ENCODE measurements around the gene CCDC91. TPM values are rescaled to one million over a fixed set of nuclear protein-coding genes. Genes with fewer than 3 reads are reported as not detected.

Gene CCDC91
- polyA plus RNA-seq, 2 of the 4 experiments (the other 2 are of a cell fraction), result 26.0 to 48.1 TPM

DNA sequence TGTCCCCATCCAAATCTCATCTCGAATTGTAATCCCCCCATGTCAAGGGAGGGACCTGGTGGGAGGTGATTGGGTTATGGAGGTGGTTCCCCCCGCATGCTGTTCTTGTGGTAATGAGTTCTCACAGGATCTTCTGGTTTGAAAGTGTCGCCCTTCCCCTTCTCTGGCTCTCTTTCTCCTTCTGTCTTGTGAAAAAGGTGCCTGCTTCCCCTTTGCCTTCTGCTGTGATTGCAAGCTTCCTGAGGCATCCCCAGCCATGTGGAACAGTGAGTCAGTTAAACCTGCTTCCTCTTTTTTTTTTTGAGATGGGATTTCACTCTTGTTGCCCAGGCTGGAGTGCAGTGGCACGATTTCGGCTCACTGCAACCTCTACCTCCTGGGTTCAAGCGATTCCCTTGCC is 104.0 kb downstream of the CCDC91 start:
- TF ChIP-seq RCOR1 (IDR thresholded peaks at IDR 0.05; ENCODE audit: low read depth, low read length) (no peak), CBX8 (IDR thresholded peaks at IDR 0.05) (no peak), ZNF302 (CRISPR knock-in tag; IDR thresholded peaks at IDR 0.05) (no peak)
- Histone ChIP-seq H3K4me3 (no peak overlapping the region), H3K27ac (no peak overlapping the region), H3K4me1 (no peaks in the 10 kb centered on the region), H3K9me3 (peaks cover 5% of the 10 kb centered on the region; the same call in 1 of the 3 replicates), H3K4me2 (no peak overlapping the region)
- FAIRE-seq (no peak), DNase-seq (ENCODE audit: low read depth in 1 of 2, low spot score in 1 of 2) (no peak), ATAC-seq (no peak)
- WGBS (ENCODE audit: missing lambda C conversion rate), result 81% methylated on average over 6 of the region's 6 CpGs
- POLR2A ChIA-PET, result no interaction called here
- CTCF ChIA-PET, result no interaction called here

- Histone ChIP-seq H3K9me3 (no peaks in the 10 kb centered on the region), H3K4me2 (no peak overlapping the region), H3K4me1 (no peaks in the 10 kb centered on the region), H3K27ac (no peak overlapping the region), H3K4me3 (no peak overlapping the region)
- FAIRE-seq (no peak), DNase-seq (ENCODE audit: low read depth in 1 of 2, low spot score in 1 of 2) (no peak), ATAC-seq (no peak)
- no peak for TF ChIP-seq MAZ (IDR thresholded peaks at IDR 0.05; ENCODE audit: borderline replicate concordance, low read depth, low read length)
- no peak for TF ChIP-seq RCOR1 (IDR thresholded peaks at IDR 0.05; ENCODE audit: low read depth, low read length)
- TF ChIP-seq KDM1A (IDR thresholded peaks at IDR 0.05; ENCODE audit: low read depth), result no peak
- TF ChIP-seq NR3C1 (IDR thresholded peaks at IDR 0.05), result no peak
- no peak for TF ChIP-seq REST (IDR thresholded peaks at IDR 0.05)
- no peak for TF ChIP-seq CHD2 (IDR thresholded peaks at IDR 0.05; ENCODE audit: low read length, partially characterized antibody)
- TF ChIP-seq CBX8 (IDR thresholded peaks at IDR 0.05), result no peak
- TF ChIP-seq FOSB (CRISPR knock-in tag; IDR thresholded peaks at IDR 0.05), result no peak
- no peak for TF ChIP-seq ZSCAN20 (CRISPR knock-in tag; IDR thresholded peaks at IDR 0.05)
- ChIA-PET POLR2A (no interaction called here), CTCF (no interaction called here)
- WGBS (ENCODE audit: missing lambda C conversion rate), result 87% methylated on average over 2 of the region's 2 CpGs
Observed at GRCh38 chr12:28296287-28296686, 106.0 kb downstream of the CCDC91 start.

GRCh38 chr12:28303192-28303591 is 112.9 kb downstream of the CCDC91 start:
- no peak overlapping the region for H3K4me3 ChIP-seq
- WGBS (ENCODE audit: missing lambda C conversion rate), result 91% methylated on average over 3 of the region's 3 CpGs
- FAIRE-seq (no peak), DNase-seq (ENCODE audit: low read depth in 1 of 2, low spot score in 1 of 2) (no peak), ATAC-seq (no peak)
- CTCF ChIA-PET, result no interaction called here
- H3K4me2 ChIP-seq, result no peak overlapping the region
- H3K27ac ChIP-seq, result no peak overlapping the region
- TF ChIP-seq CEBPB (IDR thresholded peaks at IDR 0.05), result no peak
- no peak for TF ChIP-seq POLR2A (IDR thresholded peaks at IDR 0.05; ENCODE audit: low read length)
- no peak for TF ChIP-seq HOXA7 (CRISPR knock-in tag; IDR thresholded peaks at IDR 0.05)
- TF ChIP-seq, protein P1, sequence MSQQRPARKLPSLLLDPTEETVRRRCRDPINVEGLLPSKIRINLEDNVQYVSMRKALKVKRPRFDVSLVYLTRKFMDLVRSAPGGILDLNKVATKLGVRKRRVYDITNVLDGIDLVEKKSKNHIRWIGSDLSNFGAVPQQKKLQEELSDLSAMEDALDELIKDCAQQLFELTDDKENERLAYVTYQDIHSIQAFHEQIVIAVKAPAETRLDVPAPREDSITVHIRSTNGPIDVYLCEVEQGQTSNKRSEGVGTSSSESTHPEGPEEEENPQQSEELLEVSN (IDR thresholded peaks at IDR 0.05; ENCODE audit: borderline replicate concordance, low read depth), result no peak
- TF ChIP-seq, protein P2, sequence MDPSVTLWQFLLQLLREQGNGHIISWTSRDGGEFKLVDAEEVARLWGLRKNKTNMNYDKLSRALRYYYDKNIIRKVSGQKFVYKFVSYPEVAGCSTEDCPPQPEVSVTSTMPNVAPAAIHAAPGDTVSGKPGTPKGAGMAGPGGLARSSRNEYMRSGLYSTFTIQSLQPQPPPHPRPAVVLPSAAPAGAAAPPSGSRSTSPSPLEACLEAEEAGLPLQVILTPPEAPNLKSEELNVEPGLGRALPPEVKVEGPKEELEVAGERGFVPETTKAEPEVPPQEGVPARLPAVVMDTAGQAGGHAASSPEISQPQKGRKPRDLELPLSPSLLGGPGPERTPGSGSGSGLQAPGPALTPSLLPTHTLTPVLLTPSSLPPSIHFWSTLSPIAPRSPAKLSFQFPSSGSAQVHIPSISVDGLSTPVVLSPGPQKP (IDR thresholded peaks at IDR 0.05; ENCODE audit: low read depth, low read length), result no peak
- TF ChIP-seq, protein P3, sequence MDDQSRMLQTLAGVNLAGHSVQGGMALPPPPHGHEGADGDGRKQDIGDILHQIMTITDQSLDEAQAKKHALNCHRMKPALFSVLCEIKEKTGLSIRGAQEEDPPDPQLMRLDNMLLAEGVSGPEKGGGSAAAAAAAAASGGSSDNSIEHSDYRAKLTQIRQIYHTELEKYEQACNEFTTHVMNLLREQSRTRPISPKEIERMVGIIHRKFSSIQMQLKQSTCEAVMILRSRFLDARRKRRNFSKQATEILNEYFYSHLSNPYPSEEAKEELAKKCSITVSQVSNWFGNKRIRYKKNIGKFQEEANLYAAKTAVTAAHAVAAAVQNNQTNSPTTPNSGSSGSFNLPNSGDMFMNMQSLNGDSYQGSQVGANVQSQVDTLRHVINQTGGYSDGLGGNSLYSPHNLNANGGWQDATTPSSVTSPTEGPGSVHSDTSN (IDR thresholded peaks at IDR 0.05), result no peak
- TF ChIP-seq JUN (IDR thresholded peaks at IDR 0.05), result no peak
- TF ChIP-seq RNF2 (IDR thresholded peaks at IDR 0.05; ENCODE audit: borderline replicate concordance, low read depth), result no peak
- no peak for TF ChIP-seq RFX5 (IDR thresholded peaks at IDR 0.05)
- no peak for TF ChIP-seq NFE2L2 (conservative IDR thresholded peaks at IDR 0.05; ENCODE audit: low read length)
- TF ChIP-seq GATA3 (IDR thresholded peaks at IDR 0.05; ENCODE audit: borderline replicate concordance), result no peak
- TF ChIP-seq CHD4 (IDR thresholded peaks at IDR 0.05; ENCODE audit: borderline replicate concordance), result no peak
- no peak for TF ChIP-seq MAZ (IDR thresholded peaks at IDR 0.05; ENCODE audit: borderline replicate concordance, low read depth, low read length)
- TF ChIP-seq KDM1A (IDR thresholded peaks at IDR 0.05; ENCODE audit: low read depth), result no peak
- TF ChIP-seq, protein P4, sequence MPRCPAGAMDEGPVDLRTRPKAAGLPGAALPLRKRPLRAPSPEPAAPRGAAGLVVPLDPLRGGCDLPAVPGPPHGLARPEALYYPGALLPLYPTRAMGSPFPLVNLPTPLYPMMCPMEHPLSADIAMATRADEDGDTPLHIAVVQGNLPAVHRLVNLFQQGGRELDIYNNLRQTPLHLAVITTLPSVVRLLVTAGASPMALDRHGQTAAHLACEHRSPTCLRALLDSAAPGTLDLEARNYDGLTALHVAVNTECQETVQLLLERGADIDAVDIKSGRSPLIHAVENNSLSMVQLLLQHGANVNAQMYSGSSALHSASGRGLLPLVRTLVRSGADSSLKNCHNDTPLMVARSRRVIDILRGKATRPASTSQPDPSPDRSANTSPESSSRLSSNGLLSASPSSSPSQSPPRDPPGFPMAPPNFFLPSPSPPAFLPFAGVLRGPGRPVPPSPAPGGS (IDR thresholded peaks at IDR 0.05), result no peak
- no peak for TF ChIP-seq SMC3 (IDR thresholded peaks at IDR 0.05)
- no peak for TF ChIP-seq NPAS2 (CRISPR knock-in tag; IDR thresholded peaks at IDR 0.05; ENCODE audit: borderline replicate concordance)
- TF ChIP-seq HEYL (CRISPR knock-in tag; IDR thresholded peaks at IDR 0.05), result no peak
- no peak for TF ChIP-seq MYC (IDR thresholded peaks at IDR 0.05; ENCODE audit: borderline replicate concordance, low read length)
- TF ChIP-seq MAX (IDR thresholded peaks at IDR 0.05), result no peak
- H3K9me3 ChIP-seq, result no peaks in the 10 kb centered on the region
- POLR2A ChIA-PET, result no interaction called here
- H3K4me1 ChIP-seq, result no peaks in the 10 kb centered on the region

Measured in A549 (cell line).